HCT116 (cell line): ENCODE results near the gene ATL1. TPM values are rescaled to one million over a fixed set of nuclear protein-coding genes. Genes with fewer than 3 reads are reported as not detected.

ENCODE experiments used
- ATAC-seq: fragments of 200-7000 bp; cut with Tn5 transposase; 2 replicates; pipeline ENCODE4 v1.9.1; 2020; ENCODE audit warnings: mild to moderate bottlenecking, moderate library complexity
- BruUV-seq: library from RNA; stranded (reverse); fragments of 400-500 nt; replicated peaks from 2 replicates; lab custom pipeline; 2021; lab: Mats Ljungman, UMichigan
- CTCF ChIA-PET: fragments of 300-600 bp; sonication (Branson Sonifier 250); formaldehyde crosslinking; loops from one replicate; lab custom pipeline; 2021; ENCODE audit warnings: antibody characterized with exemption; lab: Charles Lee
- POLR2A ChIA-PET: fragments of 300-600, 350-600 bp; sonication (Branson Sonifier 250); formaldehyde crosslinking; loops from one replicate; lab custom pipeline; 2021; ENCODE audit warnings: antibody characterized with exemption; lab: Charles Lee
- RAD21 ChIA-PET, 2 experiments: fragments of 300-600 bp; sonication (Branson Sonifier 250); formaldehyde crosslinking; loops; one replicate each; lab custom pipeline; 2023; ENCODE audit warnings: low total read pairs in 2 of 2; ENCODE audit not compliant: uncharacterized antibody in 2 of 2, unreplicated experiment in 2 of 2, low non-redundant PET in 1 of 2; lab: Charles Lee
- DNase-seq: peaks from one replicate; pipeline ENCODE4 v3.0.0-alpha.2; 2010; ENCODE audit warnings: low read depth, low spot score
- H2AFZ ChIP-seq: fragments of 200-600 bp; shearing (Covaris generic), sonication (generic); 2 replicates; pipeline ENCODE4 v1.6.1; 2017; ENCODE audit warnings: low read depth, mixed run types, mixed read lengths, antibody characterized with exemption, low read length; ENCODE audit not compliant: poor library complexity, severe bottlenecking
- H3K27ac ChIP-seq: 2 replicates; pipeline ENCODE4 v1.5.1; 2012; ENCODE audit warnings: low read depth, low read length
- H3K27me3 ChIP-seq: fragments of 200-600 bp; sonication (generic); 2 replicates; pipeline ENCODE4 v1.6.1; 2016; ENCODE audit warnings: mixed run types, low read length, mixed read lengths; ENCODE audit not compliant: insufficient read depth
- H3K36me3 ChIP-seq, 2 experiments: fragments of 200-500 bp in 1 of 2; fragments of 200-600 bp in 1 of 2; sonication (Bioruptor generic) in 1 of 2; sonication (generic) in 1 of 2; 2 replicates each; pipeline versions ENCODE4 v1.5.1 to v1.6.1; 2014 to 2016; ENCODE audit warnings: low read length in 2 of 2, inconsistent platforms in 1 of 2, mixed read lengths in 1 of 2, mixed run types in 1 of 2; ENCODE audit not compliant: insufficient read depth in 2 of 2, control insufficient read depth in 1 of 2
- H3K4me1 ChIP-seq, 2 experiments: fragments of 200-600 bp in 1 of 2; sonication (generic) in 1 of 2; 2 replicates each; pipeline versions ENCODE4 v1.5.1 to v1.6.1; 2012 to 2017; ENCODE audit warnings: low read length in 2 of 2, inconsistent platforms in 1 of 2, mild to moderate bottlenecking in 1 of 2, mixed read lengths in 1 of 2, mixed run types in 1 of 2, moderate library complexity in 1 of 2; ENCODE audit not compliant: insufficient read depth in 2 of 2, control insufficient read depth in 1 of 2
- H3K4me2 ChIP-seq: fragments of 200-600 bp; sonication (generic); 2 replicates; pipeline ENCODE4 v1.6.1; 2017; ENCODE audit warnings: mixed run types, low read length, mixed read lengths
- H3K4me3 ChIP-seq, 2 experiments: fragments of 200-600 bp in 1 of 2; sonication (generic) in 1 of 2; replicated peaks in 1 of 2; 2 replicates each; pipeline ENCODE4 v1.5.1; 2011 to 2016; ENCODE audit warnings: low read length in 2 of 2, control low read depth in 1 of 2, low read depth in 1 of 2, mild to moderate bottlenecking in 1 of 2, mixed read lengths in 1 of 2, mixed run types in 1 of 2
- H3K79me2 ChIP-seq: fragments of 200-600 bp; sonication (generic); 2 replicates; pipeline ENCODE4 v1.6.1; 2017; ENCODE audit warnings: mild to moderate bottlenecking, mixed run types, low read length, moderate library complexity, mixed read lengths; ENCODE audit not compliant: insufficient read depth
- H3K9ac ChIP-seq: fragments of 200-600 bp; sonication (generic); 2 replicates; pipeline ENCODE4 v1.6.1; 2016; ENCODE audit warnings: low read length, mixed read lengths
- H3K9me2 ChIP-seq: fragments of 200-600 bp; sonication (generic), shearing (Covaris generic); 2 replicates; pipeline ENCODE4 v1.6.1; 2017; ENCODE audit warnings: mixed run types, mild to moderate bottlenecking, moderate library complexity; ENCODE audit not compliant: insufficient read depth
- H3K9me3 ChIP-seq, 2 experiments: fragments of 200-500 bp in 1 of 2; fragments of 200-600 bp in 1 of 2; sonication (Bioruptor generic) in 1 of 2; sonication (generic) in 1 of 2; 2 replicates each; pipeline ENCODE4 v1.6.1; 2014 to 2017; ENCODE audit warnings: low read length in 2 of 2, mixed read lengths in 2 of 2, inconsistent platforms in 1 of 2, low read depth in 1 of 2, mild to moderate bottlenecking in 1 of 2, mixed run types in 1 of 2, moderate library complexity in 1 of 2; ENCODE audit not compliant: control insufficient read depth in 1 of 2, insufficient read depth in 1 of 2
- H4K20me1 ChIP-seq: fragments of 200-600 bp; sonication (generic), shearing (Covaris generic); 2 replicates; pipeline ENCODE4 v1.6.1; 2017; ENCODE audit warnings: mixed run types, mild to moderate bottlenecking, moderate library complexity; ENCODE audit not compliant: insufficient read depth
- ATF3 ChIP-seq: IDR thresholded peaks from 2 replicates; pipeline ENCODE4 v1.6.1; 2012
- CEBPB ChIP-seq: IDR thresholded peaks from 2 replicates; pipeline ENCODE4 v1.6.1; 2012; ENCODE audit warnings: low read depth
- CTCF ChIP-seq, 3 experiments: fragments of 200-600 bp in 1 of 3; sonication (generic) in 1 of 3; IDR thresholded peaks in 2 of 3; conservative IDR thresholded peaks in 1 of 3; 2 replicates each; pipeline ENCODE4 v1.5.1; 2012 to 2017; ENCODE audit warnings: low read depth in 2 of 3, low read length in 2 of 3, antibody characterized with exemption in 1 of 3, borderline replicate concordance in 1 of 3, control low read depth in 1 of 3, mild to moderate bottlenecking in 1 of 3, mixed read lengths in 1 of 3, mixed run types in 1 of 3, moderate library complexity in 1 of 3; ENCODE audit not compliant: insufficient read depth in 1 of 3
- EGR1 ChIP-seq: IDR thresholded peaks from 2 replicates; pipeline ENCODE4 v1.6.1; 2012; ENCODE audit warnings: low read depth
- EZH2 ChIP-seq: fragments of 200-600 bp; sonication (generic); IDR thresholded peaks from 2 replicates; pipeline ENCODE4 v1.6.1; 2017; ENCODE audit warnings: antibody characterized with exemption, mixed run types
- EZH2phosphoT487 ChIP-seq: fragments of 200-600 bp; IDR thresholded peaks from 2 replicates; pipeline ENCODE4 v1.6.1; 2018; ENCODE audit warnings: antibody characterized with exemption, borderline replicate concordance
- FOSL1 ChIP-seq: IDR thresholded peaks from 2 replicates; pipeline ENCODE4 v1.6.1; 2012; ENCODE audit warnings: low read depth
- MAX ChIP-seq: IDR thresholded peaks from 2 replicates; pipeline ENCODE4 v1.6.1; 2012
- POLR2AphosphoS5 ChIP-seq: IDR thresholded peaks from 2 replicates; pipeline ENCODE4 v1.6.1; 2011; ENCODE audit warnings: mild to moderate bottlenecking, low read depth, low read length, moderate library complexity
- RAD21 ChIP-seq: IDR thresholded peaks from 2 replicates; pipeline ENCODE4 v1.6.1; 2012; ENCODE audit warnings: low read depth, mild to moderate bottlenecking
- TCF7L2 ChIP-seq: IDR thresholded peaks from 2 replicates; pipeline ENCODE4 v1.7.0; 2011; ENCODE audit warnings: borderline replicate concordance, inconsistent platforms; ENCODE audit not compliant: insufficient read depth, insufficient read length; ENCODE audit errors: extremely low read depth
- YY1 ChIP-seq: IDR thresholded peaks from 2 replicates; pipeline ENCODE4 v1.6.1; 2011; ENCODE audit warnings: low read length, low read depth, moderate library complexity, mild to moderate bottlenecking; ENCODE audit not compliant: insufficient replicate concordance; ENCODE audit errors: extremely low read depth
- ZNF274 ChIP-seq: fragments of 200-500 bp; sonication (Bioruptor generic); IDR thresholded peaks from 2 replicates; pipeline ENCODE4 v1.6.1; 2014; ENCODE audit warnings: mild to moderate bottlenecking, low read depth, low read length, inconsistent platforms
- intact Hi-C: fragments of 100-400 bp; cut with micrococcal nuclease; formaldehyde crosslinking; loops from 2 replicates; pipeline ENCODE4 v1.10.0; 2022
- total RNA-seq: library from RNA; stranded (reverse); gene quantifications from one replicate; pipeline ENCODE4 v1.2.1, GENCODE V29; 2021; ENCODE audit not compliant: unreplicated experiment
- TF ChIP-seq, protein P1 (sequence below): IDR thresholded peaks from 2 replicates; pipeline ENCODE4 v1.6.1; 2011; ENCODE audit warnings: mild to moderate bottlenecking, low read length, moderate library complexity; ENCODE audit not compliant: insufficient replicate concordance; ENCODE audit errors: extremely low read depth

The ATL1 gene
- total RNA-seq, 1 experiment from 2014 or later = 1.4 TPM

- Histone ChIP-seq H3K4me2 (no peak overlapping the region), H2AFZ (no peak overlapping the region), H3K36me3 (no peaks in the 10 kb centered on the region)
- no TSS peak for BruUV-seq
- POLR2A ChIA-PET = no interaction called here
- TF ChIP-seq RAD21 (no peak), ATF3 (no peak), TCF7L2 (no peak), POLR2AphosphoS5 (no peak), EGR1 (no peak), ZNF274 (no peak), YY1 (no peak), EZH2 (no peak), EZH2phosphoT487 (no peak), MAX (no peak), FOSL1 (no peak)
- TF ChIP-seq, all 23 proteins: peak for 0
- no peaks in the 10 kb centered on the region for H3K79me2 ChIP-seq
- intact Hi-C loops = no loop called here
- H3K4me1 ChIP-seq = peaks cover 0 to 8% of the 10 kb centered on the region in 2 experiments; a peak in 2 of 4 replicates
- no peak for ATAC-seq
- no peaks in the 10 kb centered on the region for H3K27me3 ChIP-seq
- H3K27ac ChIP-seq = no peak overlapping the region
- no peak overlapping the region for H3K4me3 ChIP-seq
- no peak overlapping the region for H3K9ac ChIP-seq
- no peaks in the 10 kb centered on the region for H4K20me1 ChIP-seq
- H3K9me3 ChIP-seq = no peaks in the 10 kb centered on the region
- ChIA-PET CTCF (no interaction called here), RAD21 (no interaction called here)
- DNase-seq = no peak
- H3K9me2 ChIP-seq = peaks cover 5% of the 10 kb centered on the region; the same call in 1 of the 2 replicates
Measured at GRCh38 chr14:50577982-50578381, 18.0 kb downstream of the ATL1 start.

DNA sequence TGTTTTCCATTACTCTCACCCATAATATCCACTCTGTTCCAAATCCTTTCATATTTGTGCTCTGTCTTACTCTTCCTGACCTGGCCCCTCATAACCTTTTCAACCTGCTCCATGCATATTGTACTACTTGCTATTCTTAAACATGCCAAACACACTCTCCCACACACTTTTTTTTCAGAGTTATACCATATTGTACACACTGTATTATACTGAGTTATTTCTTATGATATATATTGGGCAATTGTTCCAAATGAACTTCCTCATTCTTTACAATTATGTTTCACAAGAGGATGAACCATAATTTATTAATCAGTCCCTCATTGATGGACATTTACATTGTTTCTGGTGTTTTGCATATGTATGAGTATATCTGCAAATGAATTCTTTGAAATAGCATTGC, 18.5 kb downstream of the ATL1 start:
- H3K79me2 ChIP-seq = no peaks in the 10 kb centered on the region
- DNase-seq = no peak
- H3K36me3 ChIP-seq = no peaks in the 10 kb centered on the region
- H4K20me1 ChIP-seq = no peaks in the 10 kb centered on the region
- no peak overlapping the region for H3K4me3 ChIP-seq
- H2AFZ ChIP-seq = no peak overlapping the region
- H3K27ac ChIP-seq = no peak overlapping the region
- POLR2A ChIA-PET = no interaction called here
- H3K9me2 ChIP-seq = peaks cover 5% of the 10 kb centered on the region; the same call in 1 of the 2 replicates
- intact Hi-C loops = no loop called here
- no TSS peak for BruUV-seq
- no peak overlapping the region for H3K9ac ChIP-seq
- no peak for ATAC-seq
- no peak overlapping the region for H3K4me2 ChIP-seq
- H3K4me1 ChIP-seq = peaks cover 0 to 8% of the 10 kb centered on the region in 2 experiments; a peak in 2 of 4 replicates
- RAD21 ChIA-PET = no interaction called here
- no peaks in the 10 kb centered on the region for H3K9me3 ChIP-seq
- H3K27me3 ChIP-seq = no peaks in the 10 kb centered on the region
- CTCF ChIA-PET = no interaction called here
- TF ChIP-seq CTCF (IDR thresholded peaks at IDR 0.05 in 2 of 3, conservative IDR thresholded peaks at IDR 0.05 in 1 of 3; ENCODE audit: borderline replicate concordance in 1 of 3, insufficient read depth in 1 of 3, low read depth in 2 of 3, low read length in 2 of 3) = no peak
- no peak for TF ChIP-seq YY1
- TF ChIP-seq, protein P1, sequence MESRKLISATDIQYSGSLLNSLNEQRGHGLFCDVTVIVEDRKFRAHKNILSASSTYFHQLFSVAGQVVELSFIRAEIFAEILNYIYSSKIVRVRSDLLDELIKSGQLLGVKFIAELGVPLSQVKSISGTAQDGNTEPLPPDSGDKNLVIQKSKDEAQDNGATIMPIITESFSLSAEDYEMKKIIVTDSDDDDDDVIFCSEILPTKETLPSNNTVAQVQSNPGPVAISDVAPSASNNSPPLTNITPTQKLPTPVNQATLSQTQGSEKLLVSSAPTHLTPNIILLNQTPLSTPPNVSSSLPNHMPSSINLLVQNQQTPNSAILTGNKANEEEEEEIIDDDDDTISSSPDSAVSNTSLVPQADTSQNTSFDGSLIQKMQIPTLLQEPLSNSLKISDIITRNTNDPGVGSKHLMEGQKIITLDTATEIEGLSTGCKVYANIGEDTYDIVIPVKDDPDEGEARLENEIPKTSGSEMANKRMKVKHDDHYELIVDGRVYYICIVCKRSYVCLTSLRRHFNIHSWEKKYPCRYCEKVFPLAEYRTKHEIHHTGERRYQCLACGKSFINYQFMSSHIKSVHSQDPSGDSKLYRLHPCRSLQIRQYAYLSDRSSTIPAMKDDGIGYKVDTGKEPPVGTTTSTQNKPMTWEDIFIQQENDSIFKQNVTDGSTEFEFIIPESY = no peak
- TF ChIP-seq CEBPB = no peak
- TF ChIP-seq TCF7L2 = no peak
